Ascending aorta (tissue), 2 donors: Measurements from ENCODE around the gene ABCC10. TPM values are rescaled to one million over a fixed set of nuclear protein-coding genes. Genes with fewer than 3 reads are reported as not detected.
"Not testable (repeated sequence)": the region's sequence is repeated elsewhere in the genome, so short reads cannot be mapped to it uniquely, and the experiment has no call there.

Experiments
- DNase-seq, 2 donors: peaks; one replicate each; pipeline ENCODE4 v3.0.0-alpha.2; 2019; ENCODE audit warnings: low spot score in 2 of 2
- H3K27ac ChIP-seq, 2 donors: fragments of 200-600 bp; sonication (generic); one replicate each; pipeline ENCODE4 v1.5.1; 2016 to 2017; ENCODE audit warnings: mild to moderate bottlenecking in 1 of 2
- H3K27me3 ChIP-seq: fragments of 200-600 bp; sonication (generic); one replicate; pipeline ENCODE4 v1.5.1; 2017
- H3K36me3 ChIP-seq, 2 donors: fragments of 200-600 bp; sonication (generic); one replicate each; pipeline ENCODE4 v1.5.1; 2016
- H3K4me1 ChIP-seq, 2 donors: fragments of 200-600 bp; sonication (generic); one replicate each; pipeline ENCODE4 v1.5.1; 2016 to 2017; ENCODE audit warnings: mild to moderate bottlenecking in 1 of 2
- H3K4me3 ChIP-seq, 2 donors: fragments of 200-600 bp; sonication (generic); one replicate each; pipeline ENCODE4 v1.5.1; 2016 to 2017; ENCODE audit warnings: mild to moderate bottlenecking in 1 of 2
- H3K9me3 ChIP-seq, 2 donors: fragments of 200-600 bp; sonication (generic); one replicate each; pipeline ENCODE4 v1.5.1; 2016
- CTCF ChIP-seq, 3 experiments: fragments of 200-600 bp in 2 of 3; fragments of 450-650 bp in 1 of 3; sonication (generic) in 2 of 3; IDR thresholded peaks; one replicate each; pipeline ENCODE4 v1.5.1; 2016 to 2019; ENCODE audit warnings: antibody characterized with exemption in 3 of 3, mild to moderate bottlenecking in 1 of 3, moderate library complexity in 1 of 3
- intact Hi-C: fragments of 100-400 bp; cut with DNase I; formaldehyde crosslinking; loops from one replicate; pipeline ENCODE4 v1.15.1; 2023
- total RNA-seq: library from RNA; depleted of rRNA; stranded (reverse); fragments of >200 nt; gene quantifications from one replicate; pipeline ENCODE4 v1.1.0, GENCODE V29; 2016

Gene ABCC10
- total RNA-seq, 1 donor from 2014 or later, result 4.6 TPM

DNA sequence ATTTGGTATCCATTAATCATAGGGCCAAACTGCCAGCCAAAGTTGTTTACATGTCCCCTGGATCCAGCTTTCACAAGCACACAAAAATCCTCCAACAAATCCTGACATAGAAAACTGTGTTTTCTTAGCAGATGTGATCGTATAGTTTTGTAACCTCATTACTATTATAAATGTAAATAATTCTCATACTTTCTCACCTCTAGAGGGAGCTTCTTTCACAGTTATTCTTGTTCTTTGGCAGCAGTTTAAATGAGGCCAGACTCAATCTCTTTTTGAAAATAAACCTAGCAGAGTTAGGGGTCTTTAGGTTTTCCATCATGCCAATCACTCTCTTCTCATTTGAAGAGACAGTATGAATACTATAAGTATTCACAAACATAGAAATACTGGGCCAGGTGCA, 40.8 kb upstream of the ABCC10 start:
- DNase-seq, result no peak
- Histone ChIP-seq H3K36me3 (no peaks in the 10 kb centered on the region), H3K4me3 (no peak overlapping the region), H3K27ac (no peak overlapping the region), H3K9me3 (no peaks in the 10 kb centered on the region), H3K4me1 (no peaks in the 10 kb centered on the region), H3K27me3 (no peaks in the 10 kb centered on the region)
- intact Hi-C loops, result no loop called here
- TF ChIP-seq CTCF (IDR thresholded peaks at IDR 0.05), result no peak

- no peaks in the 10 kb centered on the region for H3K4me1 ChIP-seq
- H3K36me3 ChIP-seq, result no peaks in the 10 kb centered on the region
- no peak overlapping the region for H3K4me3 ChIP-seq
- no peak overlapping the region for H3K27ac ChIP-seq
- H3K27me3 ChIP-seq, result no peaks in the 10 kb centered on the region
- no peak for DNase-seq
- no peaks in the 10 kb centered on the region for H3K9me3 ChIP-seq
- intact Hi-C loops, result no loop called here
- TF ChIP-seq CTCF (IDR thresholded peaks at IDR 0.05), result no peak
Observed at GRCh38 chr6:43389730-43390295, 37.5 kb upstream of the ABCC10 start.

GRCh38 chr6:43390753-43391439, 36.4 kb upstream of the ABCC10 start:
- H3K4me3 ChIP-seq, H3K36me3 ChIP-seq, H3K4me1 ChIP-seq, intact Hi-C loops, H3K27ac ChIP-seq, DNase-seq, H3K9me3 ChIP-seq, H3K27me3 ChIP-seq: not testable (repeated sequence)

DNA sequence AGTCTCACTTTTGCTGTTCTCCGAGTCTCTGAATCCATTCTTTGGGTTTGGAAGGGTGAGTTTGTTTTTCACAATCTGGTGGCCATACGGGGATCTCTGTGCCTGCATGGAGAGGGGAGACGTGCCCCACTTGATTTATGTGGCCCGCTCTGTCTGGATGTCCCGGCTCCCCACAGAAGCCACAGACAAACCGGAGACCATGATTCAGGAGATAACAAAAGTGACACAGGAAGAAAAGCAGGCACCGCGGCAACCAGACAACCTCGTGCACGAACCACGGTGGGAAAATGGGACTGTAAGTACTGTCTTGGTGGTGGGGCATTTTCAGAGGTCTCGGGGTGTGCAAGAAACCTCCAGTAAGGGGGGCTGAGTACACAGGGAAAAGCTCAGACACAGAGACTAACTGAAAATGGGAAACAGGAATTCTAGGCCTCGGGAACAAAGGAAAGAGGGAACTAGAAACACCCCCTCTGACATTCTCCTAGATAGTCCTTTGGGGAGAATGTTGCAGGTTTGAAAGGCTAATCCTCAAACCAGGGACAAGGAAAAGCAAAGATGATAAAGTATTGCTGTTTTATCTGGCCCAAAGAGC, 35.8 kb upstream of the ABCC10 start:
- no peak for DNase-seq
- TF ChIP-seq CTCF (IDR thresholded peaks at IDR 0.05), result no peak
- intact Hi-C loops, result no loop called here

DNA sequence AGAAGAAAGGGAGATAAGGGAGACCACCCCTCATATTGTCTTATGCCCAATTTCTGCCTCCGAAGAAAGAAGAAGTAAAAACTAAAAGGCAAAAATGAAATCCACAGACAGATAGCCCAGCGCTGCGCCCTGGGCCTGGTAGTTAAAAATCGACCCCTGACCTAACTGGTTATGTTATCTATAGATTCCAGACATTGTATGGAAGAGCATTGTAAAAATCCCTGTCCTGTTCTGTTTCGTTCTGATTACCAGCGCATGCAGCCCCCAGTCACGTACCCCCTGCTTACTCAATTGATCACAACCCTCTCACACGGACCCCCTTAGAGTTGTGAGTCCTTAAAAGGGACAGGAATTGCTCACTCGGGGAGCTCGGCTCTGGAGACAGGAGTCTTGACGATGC, 34.2 kb upstream of the ABCC10 start:
- H3K36me3 ChIP-seq, H3K27me3 ChIP-seq, H3K4me1 ChIP-seq, H3K9me3 ChIP-seq, H3K27ac ChIP-seq, intact Hi-C loops, H3K4me3 ChIP-seq, DNase-seq: not testable (repeated sequence)

More for the DNA sequence above, 35.8 kb upstream of the ABCC10 start:
- Histone ChIP-seq H3K27me3 (no peaks in the 10 kb centered on the region), H3K4me1 (no peaks in the 10 kb centered on the region), H3K9me3 (no peaks in the 10 kb centered on the region), H3K27ac (no peak overlapping the region), H3K4me3 (no peak overlapping the region), H3K36me3 (no peaks in the 10 kb centered on the region)

DNA sequence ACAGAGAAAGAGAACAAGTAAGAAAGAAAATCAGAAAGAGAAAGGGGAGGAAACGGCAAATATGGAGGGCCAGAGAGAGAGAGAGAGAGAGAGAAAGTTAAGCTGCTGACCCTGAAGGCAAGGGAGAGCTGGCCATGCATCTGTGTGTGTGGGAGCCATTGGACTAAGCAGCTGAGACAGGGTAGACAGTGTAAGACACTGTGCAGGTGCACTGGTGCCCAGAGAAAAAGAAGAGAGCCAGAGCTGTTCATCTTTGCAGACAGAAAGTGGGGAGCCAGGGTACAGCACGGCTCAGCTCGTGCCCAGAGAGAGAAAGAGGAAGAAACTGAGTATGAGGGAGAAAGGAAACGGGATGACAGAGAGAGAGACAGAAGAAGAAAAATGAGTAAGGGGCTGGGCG, 33.7 kb upstream of the ABCC10 start:
- H3K9me3 ChIP-seq, result no peaks in the 10 kb centered on the region
- H3K27ac ChIP-seq, result no peak overlapping the region
- no peaks in the 10 kb centered on the region for H3K36me3 ChIP-seq
- no peaks in the 10 kb centered on the region for H3K4me1 ChIP-seq
- intact Hi-C loops, result no loop called here
- DNase-seq, result no peak
- H3K4me3 ChIP-seq, result no peak overlapping the region
- H3K27me3 ChIP-seq, result no peaks in the 10 kb centered on the region
- TF ChIP-seq CTCF (IDR thresholded peaks at IDR 0.05), result no peak
